ENCODE measurements around the gene EME1.
"Not testable (repeated sequence)": the region's sequence is repeated elsewhere in the genome, so short reads cannot be mapped to it uniquely, and the experiment has no call there.

EME1 gene

GRCh38 chr17:50396261-50397110 is 23.5 kb downstream of the EME1 start:
- no peak for DNase-seq

GRCh38 chr17:50397111-50397918 is 24.3 kb downstream of the EME1 start, which contains the start of gene LRRC59:
Gene LRRC59, minus strand, starts transcription at chr17:50397523. Its CDS starts 206 bp downstream, at chr17:50397317.
- DNase-seq = no peak

DNA sequence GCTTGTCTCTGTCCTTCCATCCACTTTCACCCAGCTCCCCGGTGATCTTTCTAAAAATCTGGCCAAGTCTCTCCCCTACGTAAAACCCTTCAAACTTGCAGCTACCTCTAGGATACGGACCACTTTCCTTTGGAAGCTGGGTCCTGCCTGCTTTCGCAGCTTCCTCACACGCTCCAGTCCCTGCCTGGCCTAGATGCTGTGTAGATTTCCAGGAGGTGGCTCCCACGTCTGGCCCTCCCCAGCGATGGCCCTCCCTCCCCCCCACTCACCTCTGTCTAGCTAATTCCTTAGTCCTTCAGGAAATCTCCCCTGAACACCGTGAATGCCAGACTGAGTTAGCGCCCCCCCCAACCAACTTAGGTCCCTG is 24.9 kb downstream of the EME1 start:
- no peak for DNase-seq

- not testable (repeated sequence) for DNase-seq
These were observed 25.6 kb downstream of the EME1 start for GRCh38 chr17:50398672-50399071.

DNA sequence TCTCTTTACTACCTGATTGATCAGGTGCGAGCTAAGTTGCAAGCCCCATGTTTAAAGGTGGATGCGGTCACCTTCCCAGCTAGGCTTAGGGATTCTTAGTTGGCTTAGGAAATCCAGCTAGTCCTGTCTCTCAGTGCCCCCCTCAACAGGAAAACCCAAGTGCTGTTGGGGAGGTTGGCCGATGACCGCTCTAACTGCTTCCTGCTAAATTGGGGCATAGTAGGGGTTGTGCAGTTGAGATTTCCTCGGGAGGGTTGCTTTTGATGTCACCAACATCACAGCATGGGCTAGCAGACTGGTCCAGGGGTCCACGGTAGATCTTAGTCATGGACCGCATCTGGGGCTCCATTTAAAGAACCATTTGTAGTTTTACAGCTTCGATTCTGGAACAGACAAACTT is 26.6 kb downstream of the EME1 start:
- not testable (repeated sequence) for DNase-seq

GRCh38 chr17:50405351-50405750 is 32.3 kb downstream of the EME1 start:
- not testable (repeated sequence) for DNase-seq

DNA sequence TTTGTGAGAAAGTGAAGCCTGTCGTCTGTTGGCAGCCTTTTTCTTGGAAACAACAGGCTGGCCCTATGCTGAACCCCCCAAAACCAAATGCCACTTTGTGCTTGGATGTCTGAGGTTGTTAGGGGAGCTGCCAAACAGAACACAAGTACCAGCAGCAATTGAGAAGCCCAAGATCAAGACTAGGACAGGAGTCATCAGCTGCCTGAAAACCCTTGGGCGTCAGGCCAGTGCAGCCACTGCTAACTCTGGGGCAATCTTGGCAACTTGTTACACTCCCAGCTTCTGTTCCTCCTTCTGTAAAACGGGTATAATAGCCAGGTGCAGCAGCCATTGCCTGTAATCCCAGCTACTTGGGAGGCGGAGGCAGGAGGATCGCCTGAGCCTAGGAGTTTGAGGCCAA is 33.5 kb downstream of the EME1 start:
- no peak for DNase-seq

GRCh38 chr17:50407921-50408320 is 34.9 kb downstream of the EME1 start:
- no peak for DNase-seq

DNA sequence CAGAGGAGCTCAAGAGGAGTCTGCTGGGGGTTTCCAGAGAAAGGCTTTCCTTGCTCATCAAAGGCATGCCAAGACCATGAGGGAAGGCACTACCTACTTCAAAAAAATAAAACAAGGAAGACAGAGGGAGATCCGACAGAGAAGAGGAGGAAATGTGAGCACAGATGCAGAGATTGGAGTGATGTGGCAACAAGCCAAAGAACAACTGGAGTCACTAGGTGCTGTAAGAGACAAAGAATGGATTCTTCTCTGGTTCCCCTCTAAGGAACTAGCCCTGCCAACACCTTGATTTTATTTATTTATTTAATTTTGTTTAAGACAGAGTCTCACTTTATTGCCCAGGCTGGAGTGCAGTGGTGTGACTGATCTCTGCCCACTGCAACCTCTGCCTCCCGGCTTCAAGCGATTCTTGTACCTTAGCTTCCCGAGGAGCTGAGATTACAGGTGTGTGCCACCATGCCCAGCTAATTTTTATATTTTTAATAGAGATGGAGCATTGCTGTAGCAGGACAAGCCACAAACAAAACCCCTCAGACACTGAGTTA is 39.2 kb downstream of the EME1 start:
- no peak for DNase-seq

GRCh38 chr17:50414808-50415207 is 41.8 kb downstream of the EME1 start:
- DNase-seq = no peak

DNA sequence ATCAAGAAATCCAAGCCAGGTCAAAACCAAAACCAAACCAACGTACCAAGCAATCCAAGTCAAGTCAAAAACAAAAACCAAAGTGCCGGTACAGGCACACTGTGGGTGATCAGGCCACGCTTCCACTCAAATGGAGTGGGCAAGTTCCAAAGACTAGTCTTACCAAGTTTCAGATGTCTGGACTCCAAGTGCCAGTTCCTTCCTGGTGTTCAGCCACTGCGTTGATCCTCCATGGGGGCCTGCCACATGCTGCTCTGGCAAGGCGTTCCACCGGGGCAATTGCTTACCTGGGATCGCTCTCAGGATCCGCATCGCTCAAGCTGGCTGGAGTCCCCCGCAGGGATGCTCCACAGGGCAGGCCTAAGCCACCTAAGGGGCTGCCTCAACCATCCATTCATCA is 46.5 kb downstream of the EME1 start:
- DNase-seq = not testable (repeated sequence)

GRCh38 chr17:50420419-50421112 is 47.5 kb downstream of the EME1 start:
- no peak for DNase-seq

DNA sequence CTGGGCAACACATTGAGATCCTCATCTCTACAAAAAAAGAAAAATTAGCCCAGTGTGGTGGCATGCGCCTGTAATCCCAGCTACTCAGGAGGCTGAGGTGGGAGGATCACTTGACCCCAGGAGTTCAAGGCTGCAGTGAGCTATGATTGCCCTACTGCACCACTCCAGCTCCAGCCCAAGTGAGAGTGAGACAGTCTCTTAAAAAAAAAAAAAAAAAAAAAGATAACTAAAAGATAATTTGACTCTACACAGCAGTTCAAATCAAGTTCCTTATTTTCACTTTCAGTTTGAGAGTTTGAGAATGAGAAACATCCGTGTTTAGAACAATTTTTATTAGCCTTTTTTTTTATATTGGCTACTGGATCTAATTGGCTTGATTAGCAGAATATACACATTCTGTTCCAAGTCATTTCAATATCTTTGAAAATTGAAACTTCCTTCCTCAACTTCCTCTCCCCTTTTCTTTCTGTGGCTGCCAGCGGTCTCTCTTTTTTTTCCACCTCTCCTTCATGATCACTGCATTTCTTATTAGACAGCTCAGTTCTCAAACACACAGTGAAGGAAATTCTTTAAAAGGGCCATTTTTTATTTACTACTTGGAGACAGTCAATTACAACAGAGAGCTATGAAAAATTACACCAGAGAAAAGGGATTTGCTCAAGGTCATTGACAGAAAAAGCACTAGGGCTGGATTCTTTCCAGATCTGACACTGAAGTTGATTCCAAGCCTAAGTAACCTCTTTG is 48.5 kb downstream of the EME1 start:
- no peak for DNase-seq

DNA sequence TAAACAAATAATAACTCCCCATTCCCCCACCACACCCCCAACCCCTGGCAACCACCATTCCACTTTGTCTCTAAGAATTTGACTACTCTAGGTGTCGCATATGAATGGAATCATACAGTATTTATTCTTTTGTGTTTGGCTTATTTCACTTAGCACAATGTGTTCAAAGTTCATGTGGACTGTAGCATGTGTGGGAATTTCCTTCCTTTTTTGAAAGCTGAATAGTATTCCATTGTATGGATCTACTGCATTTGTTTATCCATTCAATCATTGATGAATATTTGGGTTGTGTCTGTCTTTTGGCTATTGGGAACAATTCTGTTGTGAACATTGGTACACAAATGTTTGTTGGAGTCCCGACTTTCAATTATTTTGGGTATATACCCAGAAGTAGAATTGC is 49.7 kb downstream of the EME1 start:
- no peak for DNase-seq

GRCh38 chr17:50423553-50424159 is 50.6 kb downstream of the EME1 start:
- DNase-seq = no peak

DNA sequence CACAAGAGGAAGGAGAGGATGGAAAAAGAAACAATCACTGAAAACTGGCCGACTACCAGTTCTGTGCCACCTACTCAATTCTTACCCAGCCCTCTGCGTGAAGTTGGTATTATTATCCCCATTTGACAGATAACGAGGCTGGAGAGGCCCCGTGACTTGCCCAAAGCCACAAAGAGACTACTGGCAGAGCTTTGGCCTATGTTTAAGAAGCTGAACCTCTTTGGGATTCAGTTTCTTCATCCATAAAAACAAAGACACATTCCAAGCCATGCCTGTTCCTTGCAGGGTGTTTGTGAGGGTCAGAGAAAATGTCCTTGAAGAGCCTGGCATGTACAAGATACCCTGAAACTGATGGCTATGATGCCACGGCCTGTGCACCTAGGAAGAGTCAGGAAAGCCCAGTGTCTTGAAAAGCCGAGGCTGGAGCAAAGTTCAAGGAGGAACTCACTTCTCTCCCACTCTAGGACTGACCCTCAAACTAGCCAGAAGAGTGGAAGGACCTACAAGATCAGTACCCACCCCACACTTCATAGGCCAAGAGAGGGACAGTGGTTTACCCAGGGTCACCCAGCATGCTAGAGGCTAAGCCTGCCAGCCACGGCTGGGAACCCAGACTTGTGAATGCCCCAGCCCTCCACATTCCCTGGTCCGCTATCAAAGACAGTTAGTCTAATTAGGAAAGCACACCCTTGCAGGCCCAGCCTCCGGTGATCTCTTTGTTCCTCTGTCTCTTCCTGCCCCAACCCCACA is 51.4 kb downstream of the EME1 start:
- DNase-seq = no peak

GRCh38 chr17:50424996-50425681 is 52.1 kb downstream of the EME1 start:
- DNase-seq = no peak

DNA sequence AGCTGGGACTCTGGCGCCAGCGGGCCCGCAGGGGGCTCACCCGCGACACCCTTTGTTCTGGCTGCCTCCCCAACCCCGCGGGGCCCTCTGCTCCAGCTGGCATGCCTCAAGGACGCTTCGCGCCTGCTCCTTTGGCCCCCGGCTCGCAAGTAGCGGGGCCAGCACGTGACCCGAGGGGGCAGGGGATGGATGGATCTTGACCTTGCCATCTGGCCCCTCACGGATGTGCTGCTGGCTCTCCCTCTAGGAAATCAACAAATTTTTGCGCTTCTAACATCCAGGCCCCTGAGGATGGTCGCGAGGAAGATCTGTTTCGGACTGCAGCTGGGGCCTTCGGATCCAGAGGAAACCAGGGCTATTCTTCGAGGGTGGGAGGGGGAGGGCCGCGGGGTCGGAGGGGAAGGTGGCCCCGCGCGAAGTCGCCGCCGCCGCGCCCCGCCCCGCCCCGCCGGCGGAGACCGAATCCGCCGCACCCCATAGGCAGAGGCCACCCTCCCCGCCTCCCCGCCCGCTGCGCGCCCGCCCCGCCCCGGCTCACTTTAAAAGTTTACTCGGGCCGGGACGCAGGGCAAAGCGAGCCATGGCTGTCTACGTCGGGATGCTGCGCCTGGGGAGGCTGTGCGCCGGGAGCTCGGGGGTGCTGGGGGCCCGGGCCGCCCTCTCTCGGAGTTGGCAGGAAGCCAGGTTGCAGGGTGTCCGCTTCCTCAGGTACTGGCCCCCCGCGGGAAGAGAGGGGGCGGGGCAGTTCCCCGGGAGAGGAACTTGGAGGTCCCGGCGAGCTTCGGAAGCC is 52.8 kb downstream of the EME1 start, which contains the start of gene ACSF2:
ACSF2 (plus strand) TSS at position 537 of the 790 bp plus-strand sequence; CDS start at position 581, 44 bp downstream.
- DNase-seq = no peak

GRCh38 chr17:50426472-50426782 is 53.4 kb downstream of the EME1 start:
- no peak for DNase-seq

All from SIG-M5 (cell line).